DND-41 (cell line): ENCODE results near the gene CCL4.

Experiments used
- ATAC-seq: fragments of 200-7000 bp; cut with Tn5 transposase; 3 replicates; pipeline ENCODE4 v1.9.1; 2021; ENCODE audit warnings: low read depth; ENCODE audit not compliant: insufficient read depth
- DNase-seq: peaks from one replicate; pipeline ENCODE4 v3.0.0-alpha.2; 2020
- H2AFZ ChIP-seq: 2 replicates; pipeline ENCODE4 v1.6.0; 2012; ENCODE audit warnings: low read depth, low read length
- H3K27ac ChIP-seq: 2 replicates; pipeline ENCODE4 v1.5.1; 2012; ENCODE audit warnings: low read length, inconsistent platforms
- H3K27me3 ChIP-seq: fragments of 200-600 bp; sonication (generic); 2 replicates; pipeline ENCODE4 v1.6.0; 2012; ENCODE audit warnings: low read length, mild to moderate bottlenecking, inconsistent platforms; ENCODE audit not compliant: insufficient read depth, poor library complexity
- H3K36me3 ChIP-seq: 2 replicates; pipeline ENCODE4 v1.5.1; 2012; ENCODE audit warnings: low read length, inconsistent platforms; ENCODE audit not compliant: insufficient read depth
- H3K4me1 ChIP-seq: 2 replicates; pipeline ENCODE4 v1.5.1; 2012; ENCODE audit warnings: mild to moderate bottlenecking, low read length; ENCODE audit not compliant: insufficient read depth
- H3K4me2 ChIP-seq: 2 replicates; pipeline ENCODE4 v1.6.0; 2012; ENCODE audit warnings: mild to moderate bottlenecking, moderate library complexity, low read length, inconsistent platforms; ENCODE audit not compliant: insufficient read depth
- H3K4me3 ChIP-seq, 2 experiments: fragments of 200-600 bp in 1 of 2; shearing (Covaris generic) in 1 of 2; 2 replicates each; pipeline ENCODE4 v1.5.1; 2012 to 2016; ENCODE audit warnings: inconsistent platforms in 2 of 2, low read length in 2 of 2, mild to moderate bottlenecking in 2 of 2, low read depth in 1 of 2, moderate library complexity in 1 of 2
- H3K79me2 ChIP-seq: 2 replicates; pipeline ENCODE4 v1.6.0; 2012; ENCODE audit warnings: low read length, inconsistent platforms; ENCODE audit not compliant: insufficient read depth
- H3K9ac ChIP-seq: 2 replicates; pipeline ENCODE4 v1.6.0; 2012; ENCODE audit warnings: low read depth, mild to moderate bottlenecking, inconsistent platforms, low read length, moderate library complexity
- H3K9me3 ChIP-seq: 2 replicates; pipeline ENCODE4 v1.5.1; 2012; ENCODE audit warnings: low read length, moderate library complexity, mild to moderate bottlenecking, inconsistent platforms; ENCODE audit not compliant: insufficient read depth, severe bottlenecking
- H4K20me1 ChIP-seq: 2 replicates; pipeline ENCODE4 v1.6.0; 2012; ENCODE audit warnings: low read length; ENCODE audit not compliant: insufficient read depth
- EZH2 ChIP-seq: IDR thresholded peaks from 3 replicates; pipeline ENCODE4 v1.6.1; 2012; ENCODE audit warnings: borderline replicate concordance, low read depth, mild to moderate bottlenecking, moderate library complexity, low read length, inconsistent platforms; ENCODE audit not compliant: severe bottlenecking
- TF ChIP-seq, protein P1 (sequence below): IDR thresholded peaks from 2 replicates; pipeline ENCODE4 v1.5.1; 2012; ENCODE audit warnings: borderline replicate concordance, low read length, moderate library complexity, mild to moderate bottlenecking; ENCODE audit not compliant: poor library complexity, severe bottlenecking; ENCODE audit errors: extremely low read depth

The CCL4 gene

DNA sequence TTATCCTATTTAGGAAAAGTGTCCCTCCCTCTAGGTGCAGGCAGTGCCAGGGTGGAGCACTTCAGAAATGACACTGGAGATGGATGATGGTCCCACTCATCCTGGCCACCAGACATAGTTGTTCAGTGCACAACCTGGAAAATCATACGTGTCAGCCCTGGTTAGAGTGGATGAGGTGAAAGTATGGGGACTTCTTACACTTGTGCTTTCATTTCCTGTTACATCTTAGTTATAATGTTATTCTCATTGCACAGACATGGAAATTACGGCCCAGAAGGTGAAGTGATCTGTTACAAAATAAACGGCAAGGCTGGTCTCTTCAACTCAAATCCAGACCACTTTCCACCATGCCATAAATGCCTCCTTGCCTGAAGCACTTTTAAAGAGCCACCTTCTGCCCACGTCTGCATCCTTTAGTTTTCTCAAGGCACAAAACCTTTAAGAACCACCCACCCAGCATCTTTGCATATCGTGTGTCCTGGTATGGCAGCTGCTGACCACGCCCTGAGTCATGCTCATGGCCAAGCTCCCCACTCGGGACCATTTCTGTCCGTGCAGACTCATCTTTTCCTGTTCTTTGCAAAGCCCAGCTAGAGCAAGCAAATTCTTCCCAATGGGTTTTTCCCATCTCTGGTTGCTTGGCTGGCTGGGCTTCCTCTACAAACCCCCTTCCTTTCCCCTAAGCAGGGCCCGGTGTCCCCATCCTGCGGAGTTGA lies 50.4 kb downstream of the CCL4 start:
- ATAC-seq: no peak
- H3K27me3 ChIP-seq: no peaks in the 10 kb centered on the region
- no peak overlapping the region for H3K4me3 ChIP-seq
- no peaks in the 10 kb centered on the region for H3K36me3 ChIP-seq
- H4K20me1 ChIP-seq: no peaks in the 10 kb centered on the region
- H3K4me1 ChIP-seq: peaks cover 2% of the 10 kb centered on the region; the same call in 1 of the 2 replicates
- H3K79me2 ChIP-seq: no peaks in the 10 kb centered on the region
- H3K9ac ChIP-seq: no peak overlapping the region
- TF ChIP-seq, protein P1, sequence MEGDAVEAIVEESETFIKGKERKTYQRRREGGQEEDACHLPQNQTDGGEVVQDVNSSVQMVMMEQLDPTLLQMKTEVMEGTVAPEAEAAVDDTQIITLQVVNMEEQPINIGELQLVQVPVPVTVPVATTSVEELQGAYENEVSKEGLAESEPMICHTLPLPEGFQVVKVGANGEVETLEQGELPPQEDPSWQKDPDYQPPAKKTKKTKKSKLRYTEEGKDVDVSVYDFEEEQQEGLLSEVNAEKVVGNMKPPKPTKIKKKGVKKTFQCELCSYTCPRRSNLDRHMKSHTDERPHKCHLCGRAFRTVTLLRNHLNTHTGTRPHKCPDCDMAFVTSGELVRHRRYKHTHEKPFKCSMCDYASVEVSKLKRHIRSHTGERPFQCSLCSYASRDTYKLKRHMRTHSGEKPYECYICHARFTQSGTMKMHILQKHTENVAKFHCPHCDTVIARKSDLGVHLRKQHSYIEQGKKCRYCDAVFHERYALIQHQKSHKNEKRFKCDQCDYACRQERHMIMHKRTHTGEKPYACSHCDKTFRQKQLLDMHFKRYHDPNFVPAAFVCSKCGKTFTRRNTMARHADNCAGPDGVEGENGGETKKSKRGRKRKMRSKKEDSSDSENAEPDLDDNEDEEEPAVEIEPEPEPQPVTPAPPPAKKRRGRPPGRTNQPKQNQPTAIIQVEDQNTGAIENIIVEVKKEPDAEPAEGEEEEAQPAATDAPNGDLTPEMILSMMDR: no peak
- no peak for TF ChIP-seq EZH2
- no peaks in the 10 kb centered on the region for H3K9me3 ChIP-seq
- H3K4me2 ChIP-seq: no peak overlapping the region
- H3K27ac ChIP-seq: no peak overlapping the region
- no peak for DNase-seq
- H2AFZ ChIP-seq: no peak overlapping the region
